GM19328 (cell line): ENCODE data around the gene HCST.
"Not testable (repeated sequence)": the region's sequence is repeated elsewhere in the genome, so short reads cannot be mapped to it uniquely, and the experiment has no call there.

Experiments used
- ATAC-seq: cut with Tn5 transposase; IDR thresholded peaks from one replicate; pipeline ENCODE4 v1.9.1; 2021; ENCODE audit warnings: mild to moderate bottlenecking, moderate library complexity; ENCODE audit not compliant: unreplicated experiment

Gene HCST

GRCh38 chr19:35879068-35879467 lies 23.3 kb upstream of the HCST start:
- ATAC-seq, result no peak

GRCh38 chr19:35879770-35880317 lies 22.5 kb upstream of the HCST start:
- ATAC-seq, result no peak

GRCh38 chr19:35882114-35882832 lies 20.1 kb upstream of the HCST start:
- ATAC-seq, result no peak

- no peak for ATAC-seq
These were observed 18.4 kb upstream of the HCST start for GRCh38 chr19:35883882-35884281.

- ATAC-seq, result no peak
These were observed 17.0 kb upstream of the HCST start for GRCh38 chr19:35885225-35885738.

GRCh38 chr19:35885904-35886303 lies 16.4 kb upstream of the HCST start:
- no peak for ATAC-seq

GRCh38 chr19:35887197-35887596 lies 15.1 kb upstream of the HCST start:
- ATAC-seq, result no peak

- no peak for ATAC-seq
These were observed 13.9 kb upstream of the HCST start for GRCh38 chr19:35888398-35888797.

GRCh38 chr19:35889370-35890112 lies 12.8 kb upstream of the HCST start:
- ATAC-seq, result no peak

GRCh38 chr19:35890113-35890650 lies 12.1 kb upstream of the HCST start:
- ATAC-seq, result no peak

- ATAC-seq, result not testable (repeated sequence)
These were observed 10.5 kb upstream of the HCST start for GRCh38 chr19:35891819-35892218.

- no peak for ATAC-seq
These were observed 8.0 kb upstream of the HCST start for GRCh38 chr19:35894342-35894741.

- no peak for ATAC-seq
These were observed 6.3 kb upstream of the HCST start for GRCh38 chr19:35895911-35896642.

- no peak for ATAC-seq
These were observed 5.7 kb upstream of the HCST start for GRCh38 chr19:35896643-35897040.

GRCh38 chr19:35897706-35898451 lies 4.5 kb upstream of the HCST start:
- no peak for ATAC-seq

- ATAC-seq, result no peak
These were observed 3.9 kb upstream of the HCST start for GRCh38 chr19:35898499-35898809.

GRCh38 chr19:35899547-35900214 lies 2.6 kb upstream of the HCST start:
- peak; percentile 46 for ATAC-seq

- ATAC-seq, result no peak
These were observed 1.2 kb upstream of the HCST start for GRCh38 chr19:35901055-35901644.

- ATAC-seq, result no peak
These were observed 644 bp downstream of the HCST start for GRCh38 chr19:35902870-35903475.
